ENCODE results near the gene POLR1A.

POLR1A gene

GRCh38 chr2:85988914-85989270 is 116.8 kb downstream of the POLR1A start:
- Histone ChIP-seq H3K9me3 (ENCODE audit: low read length) (no peaks in the 10 kb centered on the region), H3K4me1 (ENCODE audit: insufficient read depth, low read length) (no peaks in the 10 kb centered on the region), H3K4me3 (ENCODE audit: low read length) (no peak overlapping the region), H2AFZ (ENCODE audit: low read depth, low read length) (no peak overlapping the region), H3K36me3 (ENCODE audit: insufficient read depth, low read length) (no peaks in the 10 kb centered on the region), H3K27me3 (ENCODE audit: insufficient read depth, low read length) (no peaks in the 10 kb centered on the region)

- Histone ChIP-seq H3K9me3 (ENCODE audit: low read length) (no peaks in the 10 kb centered on the region), H2AFZ (ENCODE audit: low read depth, low read length) (no peak overlapping the region), H3K4me3 (ENCODE audit: low read length) (no peak overlapping the region), H3K4me1 (ENCODE audit: insufficient read depth, low read length) (no peaks in the 10 kb centered on the region), H3K27me3 (ENCODE audit: insufficient read depth, low read length) (no peaks in the 10 kb centered on the region), H3K36me3 (ENCODE audit: insufficient read depth, low read length) (no peaks in the 10 kb centered on the region)
These were observed 117.3 kb downstream of the POLR1A start for GRCh38 chr2:85988175-85988913.

- H3K4me1 ChIP-seq (ENCODE audit: insufficient read depth, low read length): no peaks in the 10 kb centered on the region
- H3K4me3 ChIP-seq (ENCODE audit: low read length): no peak overlapping the region
- no peaks in the 10 kb centered on the region for H3K9me3 ChIP-seq (ENCODE audit: low read length)
- no peak overlapping the region for H2AFZ ChIP-seq (ENCODE audit: low read depth, low read length)
- no peaks in the 10 kb centered on the region for H3K27me3 ChIP-seq (ENCODE audit: insufficient read depth, low read length)
- H3K36me3 ChIP-seq (ENCODE audit: insufficient read depth, low read length): no peaks in the 10 kb centered on the region
These were observed 118.2 kb downstream of the POLR1A start for GRCh38 chr2:85987266-85988174.

GRCh38 chr2:85986121-85986520 is 119.6 kb downstream of the POLR1A start:
- Histone ChIP-seq H2AFZ (ENCODE audit: low read depth, low read length) (no peak overlapping the region), H3K4me3 (ENCODE audit: low read length) (no peak overlapping the region), H3K27me3 (ENCODE audit: insufficient read depth, low read length) (no peaks in the 10 kb centered on the region), H3K4me1 (ENCODE audit: insufficient read depth, low read length) (no peaks in the 10 kb centered on the region), H3K36me3 (ENCODE audit: insufficient read depth, low read length) (no peaks in the 10 kb centered on the region), H3K9me3 (ENCODE audit: low read length) (no peaks in the 10 kb centered on the region)

- Histone ChIP-seq H3K9me3 (ENCODE audit: low read length) (no peaks in the 10 kb centered on the region), H3K36me3 (ENCODE audit: insufficient read depth, low read length) (no peaks in the 10 kb centered on the region), H3K4me3 (ENCODE audit: low read length) (no peak overlapping the region), H3K27me3 (ENCODE audit: insufficient read depth, low read length) (no peaks in the 10 kb centered on the region), H3K4me1 (ENCODE audit: insufficient read depth, low read length) (no peaks in the 10 kb centered on the region), H2AFZ (ENCODE audit: low read depth, low read length) (no peak overlapping the region)
These were observed 120.9 kb downstream of the POLR1A start for GRCh38 chr2:85984788-85985187.

- no peaks in the 10 kb centered on the region for H3K27me3 ChIP-seq (ENCODE audit: insufficient read depth, low read length)
- H3K4me1 ChIP-seq (ENCODE audit: insufficient read depth, low read length): no peaks in the 10 kb centered on the region
- no peak overlapping the region for H2AFZ ChIP-seq (ENCODE audit: low read depth, low read length)
- no peaks in the 10 kb centered on the region for H3K9me3 ChIP-seq (ENCODE audit: low read length)
- H3K36me3 ChIP-seq (ENCODE audit: insufficient read depth, low read length): no peaks in the 10 kb centered on the region
- no peak overlapping the region for H3K4me3 ChIP-seq (ENCODE audit: low read length)
These were observed 121.9 kb downstream of the POLR1A start for GRCh38 chr2:85983766-85984165.

GRCh38 chr2:85981579-85982247 is 124.0 kb downstream of the POLR1A start:
- Histone ChIP-seq H3K4me1 (ENCODE audit: insufficient read depth, low read length) (no peaks in the 10 kb centered on the region), H3K27me3 (ENCODE audit: insufficient read depth, low read length) (no peaks in the 10 kb centered on the region), H3K9me3 (ENCODE audit: low read length) (no peaks in the 10 kb centered on the region), H3K36me3 (ENCODE audit: insufficient read depth, low read length) (no peaks in the 10 kb centered on the region), H3K4me3 (ENCODE audit: low read length) (no peak overlapping the region), H2AFZ (ENCODE audit: low read depth, low read length) (no peak overlapping the region)

- no peak overlapping the region for H3K4me3 ChIP-seq (ENCODE audit: low read length)
These were observed 126.6 kb downstream of the POLR1A start for GRCh38 chr2:85978883-85979780.

GRCh38 chr2:85976106-85976920 is 129.4 kb downstream of the POLR1A start:
- no peak overlapping the region for H3K4me3 ChIP-seq (ENCODE audit: low read length)
- H3K27me3 ChIP-seq (ENCODE audit: insufficient read depth, low read length): no peaks in the 10 kb centered on the region
- H2AFZ ChIP-seq (ENCODE audit: low read depth, low read length): no peak overlapping the region
- no peaks in the 10 kb centered on the region for H3K4me1 ChIP-seq (ENCODE audit: insufficient read depth, low read length)
- H3K9me3 ChIP-seq (ENCODE audit: low read length): no peaks in the 10 kb centered on the region
- no peaks in the 10 kb centered on the region for H3K36me3 ChIP-seq (ENCODE audit: insufficient read depth, low read length)

More at GRCh38 chr2:85978883-85979780, 126.6 kb downstream of the POLR1A start:
- Histone ChIP-seq H3K4me1 (ENCODE audit: insufficient read depth, low read length) (no peaks in the 10 kb centered on the region), H3K36me3 (ENCODE audit: insufficient read depth, low read length) (no peaks in the 10 kb centered on the region), H2AFZ (ENCODE audit: low read depth, low read length) (no peak overlapping the region), H3K9me3 (ENCODE audit: low read length) (no peaks in the 10 kb centered on the region), H3K27me3 (ENCODE audit: insufficient read depth, low read length) (no peaks in the 10 kb centered on the region)

GRCh38 chr2:85975581-85975980 is 130.1 kb downstream of the POLR1A start:
- H2AFZ ChIP-seq (ENCODE audit: low read depth, low read length): no peak overlapping the region
- no peaks in the 10 kb centered on the region for H3K36me3 ChIP-seq (ENCODE audit: insufficient read depth, low read length)
- H3K4me3 ChIP-seq (ENCODE audit: low read length): no peak overlapping the region
- H3K9me3 ChIP-seq (ENCODE audit: low read length): no peaks in the 10 kb centered on the region
- H3K4me1 ChIP-seq (ENCODE audit: insufficient read depth, low read length): no peaks in the 10 kb centered on the region
- no peaks in the 10 kb centered on the region for H3K27me3 ChIP-seq (ENCODE audit: insufficient read depth, low read length)

GRCh38 chr2:85974390-85974789 is 131.3 kb downstream of the POLR1A start:
- H3K36me3 ChIP-seq (ENCODE audit: insufficient read depth, low read length): no peaks in the 10 kb centered on the region
- H2AFZ ChIP-seq (ENCODE audit: low read depth, low read length): no peak overlapping the region
- H3K4me1 ChIP-seq (ENCODE audit: insufficient read depth, low read length): no peaks in the 10 kb centered on the region
- H3K9me3 ChIP-seq (ENCODE audit: low read length): no peaks in the 10 kb centered on the region
- H3K27me3 ChIP-seq (ENCODE audit: insufficient read depth, low read length): no peaks in the 10 kb centered on the region
- no peak overlapping the region for H3K4me3 ChIP-seq (ENCODE audit: low read length)

GRCh38 chr2:85972355-85972754 is 133.3 kb downstream of the POLR1A start:
- no peak overlapping the region for H2AFZ ChIP-seq (ENCODE audit: low read depth, low read length)
- H3K4me1 ChIP-seq (ENCODE audit: insufficient read depth, low read length): no peaks in the 10 kb centered on the region
- no peaks in the 10 kb centered on the region for H3K9me3 ChIP-seq (ENCODE audit: low read length)
- H3K27me3 ChIP-seq (ENCODE audit: insufficient read depth, low read length): no peaks in the 10 kb centered on the region
- H3K36me3 ChIP-seq (ENCODE audit: insufficient read depth, low read length): no peaks in the 10 kb centered on the region
- no peak overlapping the region for H3K4me3 ChIP-seq (ENCODE audit: low read length)
